HUDEP-2 (cell line): ENCODE results near the gene PRICKLE2.

Experiments
- DNase-seq, 76 experiments: peaks; one replicate each; lab custom pipeline; 2025; ENCODE audit not compliant: unreplicated experiment in 76 of 76; lab: John Stamatoyannopoulos, UW

PRICKLE2 gene

GRCh38 chr3:64054488-64054887, 170.8 kb downstream of the PRICKLE2 start:
- no peak for DNase-seq

- DNase-seq, result no peak
These were observed 171.7 kb downstream of the PRICKLE2 start for GRCh38 chr3:64053581-64053980.

DNA sequence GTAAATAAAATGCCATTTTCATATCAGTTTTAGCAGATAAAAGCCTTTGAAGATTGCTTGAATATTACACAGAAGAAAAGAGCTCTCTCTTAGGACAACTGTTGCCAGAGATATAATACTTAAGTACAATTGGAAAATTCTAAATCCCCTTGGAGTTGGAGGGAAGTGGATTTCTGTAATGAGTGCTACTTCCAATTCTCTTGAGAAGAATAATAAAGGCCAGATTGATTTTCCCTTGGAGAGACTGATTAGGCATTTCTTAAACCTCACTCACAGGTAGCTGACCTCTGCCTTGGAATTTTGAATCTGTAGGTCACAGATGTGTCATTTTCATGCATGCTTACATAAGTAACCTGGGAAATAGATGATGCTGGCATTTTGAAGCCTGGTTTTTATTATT, 172.1 kb downstream of the PRICKLE2 start:
- no peak for DNase-seq

DNA sequence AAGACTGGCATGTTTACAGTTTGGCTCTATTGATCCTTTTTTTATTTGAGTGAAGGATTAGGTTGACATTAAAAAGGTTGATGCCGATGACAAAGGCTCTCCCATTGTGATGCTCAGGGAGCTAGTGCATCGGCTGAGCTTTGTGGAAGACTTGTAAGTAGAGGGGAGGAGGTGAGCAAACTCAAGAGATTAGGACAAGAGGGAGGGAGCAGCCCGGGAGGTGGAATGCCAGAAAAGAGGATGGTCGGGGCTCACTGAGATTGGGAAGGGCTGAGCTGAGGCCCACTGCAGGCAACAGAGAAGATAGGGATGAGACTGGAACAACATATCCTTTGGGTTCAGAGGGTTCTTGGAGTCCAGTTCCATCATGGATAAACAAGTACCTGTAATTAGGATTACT, 175.4 kb downstream of the PRICKLE2 start:
- DNase-seq, result no peak

DNA sequence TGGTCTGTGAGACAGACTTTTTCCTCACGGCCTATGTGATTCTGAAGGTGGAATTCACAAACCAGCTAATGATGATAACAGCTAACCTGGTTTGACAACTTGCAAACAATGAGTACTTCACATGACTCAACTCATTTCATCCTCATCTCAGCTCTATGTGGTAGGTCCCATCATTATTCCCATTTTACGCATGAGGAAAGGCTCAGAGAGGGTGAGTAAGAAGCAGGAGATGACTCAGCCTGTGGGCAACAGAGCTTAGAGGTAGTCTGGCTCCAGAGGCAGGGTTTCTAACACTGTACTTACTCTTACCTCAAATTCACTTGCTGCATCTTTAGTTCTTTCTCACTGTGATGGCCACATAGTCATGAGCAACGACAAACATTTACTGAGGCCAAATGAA, 176.1 kb downstream of the PRICKLE2 start:
- DNase-seq, result no peak

GRCh38 chr3:64048631-64049061, 176.6 kb downstream of the PRICKLE2 start:
- no peak for DNase-seq

DNA sequence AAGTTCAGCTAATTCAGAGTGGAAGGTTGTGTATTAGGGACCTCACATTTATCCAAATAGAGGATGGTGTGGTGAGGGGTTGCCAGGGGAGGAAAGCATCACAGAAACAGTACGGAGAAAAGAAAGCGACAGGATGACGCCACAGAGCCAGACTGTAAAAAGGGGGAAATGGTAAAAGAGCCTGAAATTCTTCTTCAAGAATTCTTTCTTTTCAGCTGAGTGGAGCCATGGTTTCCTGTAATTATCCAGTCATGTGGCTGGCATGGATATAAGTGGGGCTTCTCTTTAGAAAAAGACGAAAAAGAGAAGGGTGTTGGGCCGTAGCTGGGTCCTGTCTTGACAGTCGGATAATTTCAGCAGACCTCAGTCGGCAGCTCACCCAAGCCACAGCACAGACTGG, 177.5 kb downstream of the PRICKLE2 start:
- no peak for DNase-seq

GRCh38 chr3:64046996-64047594, 178.2 kb downstream of the PRICKLE2 start:
- DNase-seq, result no peak

- no peak for DNase-seq
These were observed 178.7 kb downstream of the PRICKLE2 start for GRCh38 chr3:64046592-64046991.

DNA sequence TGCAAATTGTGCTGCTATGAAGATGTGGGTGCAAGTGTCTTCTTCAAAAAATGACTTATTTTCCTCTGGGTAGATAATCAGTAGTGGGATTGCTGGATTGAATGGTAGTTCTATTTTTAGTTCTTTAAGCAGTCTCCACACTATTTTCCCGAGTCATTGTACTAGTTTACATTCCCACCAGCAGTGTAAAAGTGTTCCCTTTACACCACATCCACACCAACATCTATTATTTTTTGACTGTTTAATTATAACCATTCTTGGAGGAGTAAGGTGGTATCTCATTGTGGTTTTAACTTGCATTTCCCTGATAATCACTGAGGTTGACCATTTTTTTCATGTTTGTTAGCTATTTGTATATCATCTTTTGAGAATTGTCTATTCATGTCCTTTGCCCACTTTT, 182.3 kb downstream of the PRICKLE2 start:
- no peak for DNase-seq
